HG02973 (cell line): ENCODE data around the gene CERS6.
A peak's percentile ranks its signal among the peaks of the same experiment; 100 is the strongest.

Experiments used
- ATAC-seq: cut with Tn5 transposase; IDR thresholded peaks from one replicate; pipeline ENCODE4 v1.9.1; 2021; ENCODE audit warnings: moderate library complexity; ENCODE audit not compliant: unreplicated experiment

The CERS6 gene

GRCh38 chr2:168528469-168528868, 72.4 kb downstream of the CERS6 start:
- no peak for ATAC-seq

DNA sequence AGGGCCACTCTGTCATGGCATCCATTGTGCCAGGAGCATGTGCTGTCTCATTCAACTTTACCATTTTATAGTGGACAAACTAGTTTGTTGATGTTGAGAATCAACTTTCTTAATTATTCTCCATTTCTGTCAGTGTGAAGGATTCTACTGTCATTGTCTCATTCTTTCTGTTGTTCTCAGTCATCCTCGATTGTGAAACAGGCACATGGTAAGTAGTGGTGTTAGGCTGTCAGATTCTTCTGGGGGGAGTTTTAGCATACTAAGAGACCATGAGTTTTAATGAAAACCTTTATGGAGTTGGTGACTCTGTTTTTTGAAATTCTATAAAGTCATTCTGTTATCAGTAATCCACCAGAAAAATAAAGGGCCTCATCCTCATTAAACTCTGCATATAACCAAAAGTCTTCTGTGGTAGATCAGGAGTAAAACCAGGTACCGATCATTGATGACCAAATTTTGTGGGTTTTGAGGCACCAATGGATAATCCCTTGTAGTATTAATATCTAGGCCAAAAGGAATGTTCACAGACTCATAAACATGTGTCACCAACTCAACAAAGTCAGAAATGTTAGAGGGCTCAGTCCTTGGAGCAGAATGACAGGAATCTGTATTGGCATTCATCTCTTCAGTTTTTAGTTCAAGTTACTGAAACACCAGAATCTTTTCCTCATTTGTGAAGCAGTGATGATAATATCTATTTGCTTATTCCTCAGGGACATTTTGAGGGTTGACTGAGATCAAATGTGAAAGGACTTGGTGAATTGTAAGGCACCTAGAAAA, 73.2 kb downstream of the CERS6 start:
- no peak for ATAC-seq

GRCh38 chr2:168529900-168530561, 74.0 kb downstream of the CERS6 start:
- ATAC-seq: no peak

DNA sequence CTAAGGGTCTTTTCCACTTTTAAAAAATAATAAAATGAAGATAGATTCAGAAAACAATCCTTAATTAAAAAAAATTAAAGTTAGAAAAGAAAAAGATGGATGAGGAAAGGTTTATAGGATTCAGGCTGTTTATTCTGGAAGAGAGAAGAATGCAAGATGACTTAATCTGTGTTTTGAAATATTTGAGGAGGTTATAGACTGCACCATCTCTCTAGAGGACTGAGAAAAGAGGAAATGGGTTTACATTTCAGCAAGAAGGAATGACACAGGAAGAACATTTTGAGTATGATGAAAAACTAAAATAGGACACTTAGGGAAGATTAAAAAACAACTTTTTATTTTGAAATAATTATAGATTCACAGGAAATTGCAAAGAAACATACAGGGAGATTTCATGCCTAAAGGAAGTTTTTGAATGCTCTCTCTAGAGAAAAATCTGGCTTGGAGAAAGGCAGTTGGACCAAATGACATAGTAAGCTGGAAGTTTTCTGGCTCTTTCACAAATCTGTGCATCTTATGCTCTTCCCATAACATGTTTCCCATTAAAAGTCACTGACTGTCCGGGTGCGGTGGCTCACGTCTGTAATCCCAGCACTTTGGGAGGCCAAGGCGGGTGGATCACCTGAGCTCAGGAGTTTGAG, 75.0 kb downstream of the CERS6 start:
- ATAC-seq: peak; percentile 41

DNA sequence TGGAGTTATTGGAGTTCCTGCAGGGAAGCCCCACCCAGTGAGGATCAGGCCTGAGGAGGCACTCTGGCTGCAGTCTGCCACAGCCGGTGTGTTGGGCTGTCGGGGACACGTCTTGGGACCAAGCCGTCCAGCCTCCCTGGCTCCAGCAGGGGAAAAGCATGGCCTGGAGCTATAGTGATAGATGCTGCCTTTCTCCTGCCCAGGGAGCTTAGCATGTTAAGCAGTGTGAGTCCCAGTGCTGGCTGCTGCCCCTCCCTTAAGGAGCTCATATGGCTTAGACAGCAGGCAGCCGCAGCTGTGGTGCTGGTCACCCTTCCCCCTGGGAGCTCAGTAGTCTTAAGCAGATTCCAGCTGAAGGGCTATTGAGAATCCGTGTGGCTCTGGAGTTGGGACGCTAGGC, 78.9 kb downstream of the CERS6 start:
- ATAC-seq: no peak

- no peak for ATAC-seq
Observed at GRCh38 chr2:168536925-168537466, 80.9 kb downstream of the CERS6 start.

DNA sequence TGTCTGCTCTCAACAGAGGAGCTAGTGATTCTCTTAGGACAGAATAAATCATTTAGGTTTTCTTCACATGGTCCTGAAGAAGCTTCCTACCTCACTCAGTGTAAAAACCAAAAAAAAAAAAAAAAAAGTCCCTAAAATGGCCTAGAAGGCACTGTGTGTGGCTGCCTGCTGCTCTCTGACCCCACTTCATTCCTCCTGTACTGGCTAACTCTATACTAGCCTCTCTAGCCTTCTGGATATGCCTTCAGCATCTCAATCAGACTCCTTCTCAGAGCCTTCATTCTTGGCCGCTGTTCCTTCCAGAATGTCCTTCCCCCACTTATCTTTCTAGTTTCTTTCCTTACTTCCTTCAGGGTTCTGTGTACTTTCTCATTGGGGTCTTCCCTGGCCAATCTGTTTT, 82.1 kb downstream of the CERS6 start:
- ATAC-seq: no peak

DNA sequence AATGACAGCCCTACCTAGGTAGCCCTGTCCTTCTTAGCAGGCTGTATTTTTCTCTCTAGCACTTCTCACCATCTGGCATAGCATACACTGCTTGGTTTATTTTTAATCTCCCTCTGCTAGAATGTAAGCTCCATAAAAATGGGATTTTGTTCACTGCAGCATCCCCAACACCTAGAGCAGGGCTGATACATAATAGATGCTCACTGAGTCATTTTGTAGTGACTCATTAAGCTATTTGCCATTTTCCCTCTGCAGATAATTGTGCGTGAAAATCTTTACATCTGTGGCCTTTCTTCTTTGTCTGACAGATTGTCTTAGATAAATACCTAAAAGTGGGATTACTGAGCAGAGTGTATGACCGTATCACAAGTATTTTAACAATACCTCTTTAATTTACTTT, 82.5 kb downstream of the CERS6 start:
- no peak for ATAC-seq

GRCh38 chr2:168539945-168540344, 83.9 kb downstream of the CERS6 start:
- no peak for ATAC-seq

DNA sequence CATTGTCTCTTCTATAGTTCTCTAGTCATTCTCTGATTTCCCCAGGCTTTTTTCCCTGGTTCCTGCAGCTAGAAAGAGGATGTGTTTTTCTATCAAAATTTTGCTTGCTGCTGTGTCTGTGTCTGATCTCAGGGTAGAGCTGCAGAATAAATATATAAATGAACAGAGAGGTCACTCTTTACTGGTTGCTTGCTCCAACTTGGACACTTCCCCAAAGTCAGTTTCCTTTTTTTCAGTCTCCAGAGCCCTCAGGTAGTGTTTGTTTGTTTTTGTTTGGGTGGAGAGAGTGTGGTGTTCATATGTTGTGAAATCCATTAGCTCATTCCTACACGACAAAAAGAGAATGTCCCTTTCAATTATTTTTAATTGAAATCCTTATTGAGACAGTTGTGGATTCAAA, 85.8 kb downstream of the CERS6 start:
- ATAC-seq: no peak

DNA sequence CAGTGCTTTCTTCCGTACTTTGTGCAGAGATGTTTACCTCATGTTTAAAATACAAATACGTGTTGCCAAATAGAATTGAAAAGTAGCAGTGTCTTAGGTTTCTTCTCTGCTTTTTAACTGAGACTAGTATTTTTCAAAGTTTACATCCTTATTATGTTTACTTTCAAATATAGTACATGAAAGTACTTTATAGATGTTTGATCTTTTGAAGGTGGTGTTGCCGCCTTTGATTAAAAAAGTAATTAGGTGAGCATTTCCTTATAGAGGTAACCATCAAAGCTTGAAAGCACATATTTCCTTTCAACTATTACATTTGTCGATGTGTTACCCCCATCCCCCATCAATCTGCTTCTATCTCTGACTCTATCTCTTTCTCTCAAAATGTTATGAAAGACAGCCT, 87.0 kb downstream of the CERS6 start:
- no peak for ATAC-seq

DNA sequence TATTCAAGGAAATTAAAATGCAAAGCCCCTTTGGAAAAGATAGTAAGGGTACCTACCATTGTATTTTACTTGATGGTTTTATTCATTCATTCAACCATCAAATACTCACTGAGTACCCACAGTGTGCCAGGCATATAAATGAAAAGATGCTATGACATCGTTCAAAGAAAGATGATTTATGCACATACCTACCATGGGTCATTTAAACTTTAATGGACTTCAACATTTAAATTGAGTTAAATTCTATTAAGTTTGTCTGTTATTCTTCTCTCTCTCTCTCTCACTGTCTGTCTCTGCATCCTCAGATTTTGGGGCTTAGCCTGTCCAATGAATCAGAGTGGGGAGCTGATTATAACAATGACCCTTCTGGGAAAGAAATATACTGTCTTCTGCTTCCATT, 87.9 kb downstream of the CERS6 start:
- no peak for ATAC-seq

DNA sequence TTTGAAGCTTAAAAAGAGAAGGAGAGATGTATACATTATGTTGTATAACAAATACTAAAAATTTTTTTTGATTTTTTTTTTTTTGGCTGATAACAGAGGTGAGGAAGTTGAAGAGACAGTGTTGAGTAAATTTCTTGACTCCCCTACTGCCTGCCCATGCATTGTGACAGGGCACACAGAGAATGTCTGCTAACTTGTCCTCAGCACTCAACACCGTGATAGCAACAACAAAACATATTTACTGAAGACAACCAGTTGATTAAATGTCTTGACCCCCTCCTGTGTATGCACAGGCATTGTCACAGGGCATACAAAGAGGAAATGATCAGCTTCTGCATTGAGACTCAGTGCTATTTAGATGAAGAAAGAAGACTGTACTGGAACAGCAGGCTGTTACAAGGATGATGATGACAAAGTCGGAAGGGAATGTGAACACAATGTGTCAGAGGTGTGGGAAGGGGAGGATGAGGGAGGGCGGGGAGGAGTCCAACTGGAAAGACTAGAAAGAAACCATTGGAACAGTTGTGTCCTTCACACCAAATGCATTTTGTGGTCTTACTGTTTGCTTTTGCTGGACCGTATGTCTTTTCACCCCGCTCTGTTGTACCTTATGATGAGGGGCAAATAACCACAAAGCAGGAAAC, 89.5 kb downstream of the CERS6 start:
- no peak for ATAC-seq

DNA sequence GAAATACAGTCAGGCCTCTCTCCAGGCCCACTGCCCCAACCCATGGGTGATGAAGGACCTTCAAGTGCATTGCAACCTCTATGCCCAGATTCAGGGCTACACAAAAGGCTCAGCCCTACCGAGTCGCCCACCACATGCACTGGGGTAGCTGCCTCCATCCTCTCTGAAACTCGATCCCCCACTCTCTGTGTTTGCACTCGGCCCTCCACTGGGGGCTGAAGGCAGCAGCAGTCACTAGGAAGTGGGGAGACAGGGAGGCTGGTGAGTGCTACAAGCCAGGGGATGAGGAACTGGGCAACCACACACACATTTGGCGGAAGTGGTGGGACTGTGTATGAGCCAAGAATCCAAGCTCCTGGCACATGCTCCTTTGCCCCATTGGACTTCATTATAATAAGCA, 94.6 kb downstream of the CERS6 start:
- no peak for ATAC-seq

- ATAC-seq: peak; percentile 97
Observed at GRCh38 chr2:168552450-168552856, 96.4 kb downstream of the CERS6 start.

GRCh38 chr2:168555283-168555682, 99.2 kb downstream of the CERS6 start:
- ATAC-seq: no peak

DNA sequence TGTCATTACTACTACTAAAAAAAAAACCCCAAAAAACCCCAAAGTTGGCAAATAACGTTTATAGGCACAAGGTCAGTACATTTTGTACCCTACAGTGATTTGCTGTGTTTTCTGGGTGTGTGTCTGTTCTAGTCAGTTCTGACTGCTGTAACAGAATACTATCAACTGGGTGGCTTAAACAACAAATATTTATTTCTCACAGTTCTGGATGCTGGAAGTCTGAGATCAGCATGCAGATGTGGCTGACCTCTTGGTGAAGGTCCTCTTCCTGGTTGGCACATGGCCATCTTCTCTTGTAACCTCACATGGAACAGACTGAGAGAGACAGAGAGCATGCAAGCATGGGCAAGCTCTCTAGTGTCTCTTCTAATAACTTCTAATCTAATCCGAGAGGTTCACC, 103.1 kb downstream of the CERS6 start:
- ATAC-seq: no peak

GRCh38 chr2:168560817-168561499, 104.9 kb downstream of the CERS6 start:
- peak; percentile 54 for ATAC-seq

DNA sequence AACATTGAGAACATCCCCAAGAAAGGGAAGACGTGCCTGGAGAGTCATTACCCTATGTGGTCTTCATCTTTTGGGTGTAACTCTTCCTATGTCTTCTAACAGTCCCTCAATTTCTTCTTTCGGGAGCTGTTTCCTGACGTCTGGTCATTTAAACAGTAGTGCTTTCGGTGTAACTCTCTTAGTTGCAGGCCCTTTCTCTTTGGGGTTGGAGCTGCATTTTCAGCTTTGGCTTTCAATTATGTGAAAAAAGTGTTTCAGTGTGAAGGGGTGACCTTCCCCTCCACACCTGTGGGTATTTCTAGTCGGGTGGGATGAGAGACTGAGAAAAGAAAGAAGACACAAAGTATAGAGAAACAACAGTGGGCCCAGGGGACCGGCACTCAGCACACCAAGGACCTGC, 105.9 kb downstream of the CERS6 start:
- ATAC-seq: no peak

DNA sequence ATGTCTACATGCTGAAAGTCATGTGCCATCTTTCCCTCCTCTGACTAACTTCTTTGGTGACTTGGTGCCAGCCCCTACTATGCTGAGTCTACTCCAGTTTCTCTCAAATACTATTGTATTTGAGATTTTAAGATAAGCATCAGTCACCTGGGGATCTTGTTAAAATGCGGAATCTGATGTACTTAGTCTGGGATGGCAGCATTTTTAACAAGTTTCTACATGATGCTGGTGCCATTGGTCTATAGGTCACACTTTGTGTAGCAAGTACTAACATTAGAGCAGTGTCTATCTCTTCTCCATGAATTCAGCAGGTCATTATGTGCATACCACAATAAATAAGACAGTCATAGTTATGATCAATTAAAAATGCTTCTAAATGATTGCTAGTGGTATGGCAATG, 106.9 kb downstream of the CERS6 start:
- no peak for ATAC-seq

DNA sequence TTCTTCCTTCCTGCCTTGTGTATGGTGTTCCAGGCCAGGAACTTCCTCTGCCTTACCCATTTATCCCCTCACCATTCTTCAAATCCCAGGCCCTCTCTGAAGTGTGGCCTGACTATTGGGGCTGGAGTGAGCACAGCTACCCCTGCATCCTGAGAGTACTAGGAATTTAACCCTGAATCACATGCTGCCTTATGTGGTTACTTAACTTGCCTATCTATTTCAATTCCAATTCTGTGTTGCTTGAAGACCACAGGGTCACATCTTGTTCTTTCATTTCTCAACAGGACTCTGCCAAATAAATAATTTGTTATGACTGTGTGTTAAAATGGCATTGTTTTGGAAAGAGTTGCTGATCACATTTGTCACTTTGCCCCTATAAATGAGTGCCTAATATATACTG, 108.6 kb downstream of the CERS6 start:
- ATAC-seq: no peak
